Measurements from ENCODE around the gene ALX4. TPM values are rescaled to one million over a fixed set of nuclear protein-coding genes. Genes with fewer than 3 reads are reported as not detected.

Gene ALX4
- polyA plus RNA-seq, 1 of the 3 experiments (the other 2 are of a cell fraction) = under 0.01 TPM

DNA sequence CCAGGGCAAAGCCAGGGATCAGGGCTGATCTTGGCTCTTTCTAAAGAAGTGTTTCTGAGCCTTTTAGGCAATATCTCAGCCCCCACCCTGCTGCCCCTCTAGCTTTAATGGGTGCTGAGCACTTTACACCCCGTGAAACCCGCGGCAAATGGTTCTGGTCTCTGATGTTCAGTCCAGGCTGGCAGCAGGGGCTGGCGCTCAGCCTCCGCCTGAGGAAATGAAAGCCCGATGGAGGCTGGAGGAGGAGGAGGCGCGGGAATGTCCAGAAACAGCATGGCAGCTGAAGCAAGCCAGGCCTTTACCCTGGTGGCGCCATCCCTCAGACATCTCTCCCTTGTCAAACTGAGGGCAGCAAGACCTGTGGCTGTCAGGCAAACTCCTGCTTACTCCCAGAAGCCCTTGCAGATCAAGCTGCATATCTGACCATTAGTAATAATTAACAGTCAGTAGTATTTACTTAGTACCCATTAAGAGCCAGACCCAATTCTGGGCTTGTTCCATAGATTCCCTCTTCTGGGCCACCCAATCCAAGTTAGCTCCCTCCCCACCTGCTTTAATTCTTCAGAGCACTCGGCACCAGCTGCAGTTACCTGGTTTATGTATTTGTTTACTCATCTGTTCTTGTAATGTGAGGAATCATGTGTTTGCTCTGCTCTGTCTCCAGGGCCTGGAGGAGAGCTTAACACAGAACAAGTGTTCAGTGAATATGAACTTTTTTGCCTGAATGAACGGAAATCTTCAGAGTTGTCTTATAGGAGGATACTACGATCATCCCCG, 15.0 kb upstream of the ALX4 start:
- CTCF ChIA-PET = interaction anchor here (0.8 to 2.0 kb wide), 7 partner anchors 9 to 215 kb away, joined by 3 to 5 read pairs (median 4); no protein-coding TSS in a partner anchor
- TF ChIP-seq, protein P1, sequence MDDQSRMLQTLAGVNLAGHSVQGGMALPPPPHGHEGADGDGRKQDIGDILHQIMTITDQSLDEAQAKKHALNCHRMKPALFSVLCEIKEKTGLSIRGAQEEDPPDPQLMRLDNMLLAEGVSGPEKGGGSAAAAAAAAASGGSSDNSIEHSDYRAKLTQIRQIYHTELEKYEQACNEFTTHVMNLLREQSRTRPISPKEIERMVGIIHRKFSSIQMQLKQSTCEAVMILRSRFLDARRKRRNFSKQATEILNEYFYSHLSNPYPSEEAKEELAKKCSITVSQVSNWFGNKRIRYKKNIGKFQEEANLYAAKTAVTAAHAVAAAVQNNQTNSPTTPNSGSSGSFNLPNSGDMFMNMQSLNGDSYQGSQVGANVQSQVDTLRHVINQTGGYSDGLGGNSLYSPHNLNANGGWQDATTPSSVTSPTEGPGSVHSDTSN (IDR thresholded peaks at IDR 0.05) = no peak
- TF ChIP-seq NRF1 (IDR thresholded peaks at IDR 0.05; ENCODE audit: low read depth, low read length) (no peak), FOXM1 (IDR thresholded peaks at IDR 0.05; ENCODE audit: low read depth) (no peak), RAD21 (IDR thresholded peaks at IDR 0.05; ENCODE audit: low read length) (no peak), SMC3 (IDR thresholded peaks at IDR 0.05; ENCODE audit: low read depth, low read length) (no peak), NFIC (IDR thresholded peaks at IDR 0.05; ENCODE audit: borderline replicate concordance) (no peak), CTCF (IDR thresholded peaks at IDR 0.05) (no peak), EP300 (IDR thresholded peaks at IDR 0.05; ENCODE audit: borderline replicate concordance in 1 of 2, low read depth in 1 of 2, low read length in 1 of 2) (no peak), JUND (IDR thresholded peaks at IDR 0.05) (no peak), TCF12 (IDR thresholded peaks at IDR 0.05) (no peak), FOXJ3 (CRISPR knock-in tag; IDR thresholded peaks at IDR 0.05) (no peak)
- TF ChIP-seq, protein P2, sequence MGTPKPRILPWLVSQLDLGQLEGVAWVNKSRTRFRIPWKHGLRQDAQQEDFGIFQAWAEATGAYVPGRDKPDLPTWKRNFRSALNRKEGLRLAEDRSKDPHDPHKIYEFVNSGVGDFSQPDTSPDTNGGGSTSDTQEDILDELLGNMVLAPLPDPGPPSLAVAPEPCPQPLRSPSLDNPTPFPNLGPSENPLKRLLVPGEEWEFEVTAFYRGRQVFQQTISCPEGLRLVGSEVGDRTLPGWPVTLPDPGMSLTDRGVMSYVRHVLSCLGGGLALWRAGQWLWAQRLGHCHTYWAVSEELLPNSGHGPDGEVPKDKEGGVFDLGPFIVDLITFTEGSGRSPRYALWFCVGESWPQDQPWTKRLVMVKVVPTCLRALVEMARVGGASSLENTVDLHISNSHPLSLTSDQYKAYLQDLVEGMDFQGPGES (IDR thresholded peaks at IDR 0.05; ENCODE audit: low read depth, low read length) = no peak
- Histone ChIP-seq H3K9me3 (no peaks in the 10 kb centered on the region), H3F3A (replicated peaks; ENCODE audit: insufficient read depth) (no peaks in the 10 kb centered on the region), H3K36me3 (replicated peaks in 1 of 2; ENCODE audit: control insufficient read depth in 1 of 2, insufficient read depth in 2 of 2, low read length in 1 of 2) (no peaks in the 10 kb centered on the region), H3K4me3 (ENCODE audit: low read depth in 2 of 2, low read length in 1 of 2) (no peak overlapping the region), H3K27me3 (ENCODE audit: insufficient read depth) (peaks cover 55% of the 10 kb centered on the region), H3K9ac (no peak overlapping the region), H3K4me2 (peak overlapping the region; percentile 44; the same call in 1 of the 2 replicates), H3K27ac (ENCODE audit: low read depth in 2 of 2, low read length in 1 of 2) (no peak overlapping the region), H4K20me1 (ENCODE audit: insufficient read depth) (no peaks in the 10 kb centered on the region), H2AFZ (ENCODE audit: low read depth) (no peak overlapping the region), H3K9me2 (no peaks in the 10 kb centered on the region), H3K4me1 (ENCODE audit: control insufficient read depth in 1 of 2, insufficient read depth in 2 of 2, low read depth in 1 of 2, low read length in 1 of 2) (peaks cover 8% of the 10 kb centered on the region in 2 experiments; a peak in 2 of 4 replicates), H3K79me2 (ENCODE audit: insufficient read depth) (no peaks in the 10 kb centered on the region)
- peak; percentile 55 for DNase-seq
- POLR2A ChIA-PET = no interaction called here
- WGBS (ENCODE audit: low lambda C conversion rate) = 41% methylated on average over 13 of the region's 13 CpGs

DNA sequence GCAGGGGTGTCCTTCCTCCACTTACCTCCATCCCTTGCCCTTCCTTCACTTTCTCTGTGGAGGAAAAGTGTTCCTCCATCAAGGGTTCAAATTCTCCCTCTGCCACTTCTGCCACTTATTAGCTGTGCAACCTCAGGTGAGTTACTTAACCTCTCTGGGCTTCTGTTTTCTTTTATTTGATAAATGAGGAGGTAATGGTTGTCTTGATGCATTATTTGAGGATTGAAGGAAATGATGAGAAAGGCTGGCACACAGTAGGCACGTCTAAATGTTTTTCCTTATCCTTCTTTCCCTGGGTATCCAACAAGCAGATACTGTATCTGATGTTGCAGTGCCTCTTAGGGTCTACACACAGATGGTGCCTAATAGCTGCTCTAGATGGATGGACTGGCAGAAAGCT, 14.3 kb upstream of the ALX4 start:
- Histone ChIP-seq H3K79me2 (ENCODE audit: insufficient read depth) (no peaks in the 10 kb centered on the region), H3F3A (replicated peaks; ENCODE audit: insufficient read depth) (no peaks in the 10 kb centered on the region), H3K4me3 (ENCODE audit: low read depth in 2 of 2, low read length in 1 of 2) (no peak overlapping the region), H3K27ac (ENCODE audit: low read depth in 2 of 2, low read length in 1 of 2) (no peak overlapping the region), H2AFZ (ENCODE audit: low read depth) (no peak overlapping the region), H3K9me2 (no peaks in the 10 kb centered on the region), H3K4me1 (ENCODE audit: control insufficient read depth in 1 of 2, insufficient read depth in 2 of 2, low read depth in 1 of 2, low read length in 1 of 2) (peaks cover 8% of the 10 kb centered on the region in 2 experiments; a peak in 2 of 4 replicates), H3K9me3 (no peaks in the 10 kb centered on the region), H4K20me1 (ENCODE audit: insufficient read depth) (no peaks in the 10 kb centered on the region), H3K27me3 (ENCODE audit: insufficient read depth) (peaks cover 55% of the 10 kb centered on the region), H3K4me2 (no peak overlapping the region), H3K36me3 (replicated peaks in 1 of 2; ENCODE audit: control insufficient read depth in 1 of 2, insufficient read depth in 2 of 2, low read length in 1 of 2) (no peaks in the 10 kb centered on the region), H3K9ac (no peak overlapping the region)
- WGBS (ENCODE audit: low lambda C conversion rate) = 3% methylated on average over 1 of the region's 1 CpG
- POLR2A ChIA-PET = no interaction called here
- no peak for DNase-seq
- CTCF ChIA-PET = interaction anchor here (0.8 to 2.0 kb wide), 7 partner anchors 8 to 233 kb away, joined by 3 to 5 read pairs (median 4); no protein-coding TSS in a partner anchor
- TF ChIP-seq RFX5 (IDR thresholded peaks at IDR 0.05; ENCODE audit: low read length) (no peak), POLR2AphosphoS5 (IDR thresholded peaks at IDR 0.05; ENCODE audit: low read depth, low read length) (no peak), TEAD4 (IDR thresholded peaks at IDR 0.05; ENCODE audit: borderline replicate concordance, insufficient read depth) (no peak), RAD21 (IDR thresholded peaks at IDR 0.05; ENCODE audit: low read length) (no peak), CHD2 (IDR thresholded peaks at IDR 0.05; ENCODE audit: low read length, partially characterized antibody) (no peak), TAF1 (IDR thresholded peaks at IDR 0.05; ENCODE audit: borderline replicate concordance, low read depth, low read length) (no peak), NFIC (IDR thresholded peaks at IDR 0.05; ENCODE audit: borderline replicate concordance) (no peak), ELF1 (IDR thresholded peaks at IDR 0.05) (no peak), EP300 (IDR thresholded peaks at IDR 0.05; ENCODE audit: borderline replicate concordance in 1 of 2, low read depth in 1 of 2, low read length in 1 of 2) (no peak), FOXJ3 (CRISPR knock-in tag; IDR thresholded peaks at IDR 0.05) (no peak)
- TF ChIP-seq, protein P1 (IDR thresholded peaks at IDR 0.05) = no peak
- TF ChIP-seq, protein P3, sequence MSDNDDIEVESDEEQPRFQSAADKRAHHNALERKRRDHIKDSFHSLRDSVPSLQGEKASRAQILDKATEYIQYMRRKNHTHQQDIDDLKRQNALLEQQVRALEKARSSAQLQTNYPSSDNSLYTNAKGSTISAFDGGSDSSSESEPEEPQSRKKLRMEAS (IDR thresholded peaks at IDR 0.05; ENCODE audit: low read depth) = no peak
- TF ChIP-seq, protein P4, sequence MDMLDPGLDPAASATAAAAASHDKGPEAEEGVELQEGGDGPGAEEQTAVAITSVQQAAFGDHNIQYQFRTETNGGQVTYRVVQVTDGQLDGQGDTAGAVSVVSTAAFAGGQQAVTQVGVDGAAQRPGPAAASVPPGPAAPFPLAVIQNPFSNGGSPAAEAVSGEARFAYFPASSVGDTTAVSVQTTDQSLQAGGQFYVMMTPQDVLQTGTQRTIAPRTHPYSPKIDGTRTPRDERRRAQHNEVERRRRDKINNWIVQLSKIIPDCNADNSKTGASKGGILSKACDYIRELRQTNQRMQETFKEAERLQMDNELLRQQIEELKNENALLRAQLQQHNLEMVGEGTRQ (IDR thresholded peaks at IDR 0.05; ENCODE audit: borderline replicate concordance, low read depth, low read length) = no peak

All from SK-N-SH (cell line).